Activated CD8-positive, alpha-beta memory T cell treated with anti-CD3 and anti-CD28 coated beads, Interleukin-2, amount 50 U/mL, for 1 hour (primary cell): ENCODE results near the gene VWA2.

Experiments used
- DNase-seq: peaks from one replicate; pipeline ENCODE4 v3.0.0-alpha.2; 2020; ENCODE audit errors: extremely low read depth

The VWA2 gene

DNA sequence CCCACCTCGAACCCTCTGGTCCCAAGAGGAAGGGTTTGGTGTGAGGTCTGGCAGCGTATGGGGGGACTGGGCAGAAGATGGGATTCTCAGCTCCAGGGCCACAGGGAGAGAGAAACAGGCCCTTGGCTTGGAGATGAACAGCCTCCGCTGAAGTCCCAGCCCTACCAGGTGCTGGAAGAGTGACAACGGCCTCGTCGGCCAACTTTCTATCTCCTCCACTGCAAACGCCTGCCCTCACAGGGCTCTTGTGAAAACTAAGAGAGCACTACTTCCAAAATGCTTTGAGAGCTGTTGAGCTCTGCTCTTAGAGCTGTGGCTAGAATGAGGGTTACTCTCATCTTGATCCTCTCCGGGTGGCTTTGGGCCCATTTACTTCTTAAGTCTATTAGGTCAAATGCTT is 101.8 kb downstream of the VWA2 start:
- no peak for DNase-seq
